Mesendoderm (in vitro differentiated cells): Measurements from ENCODE around the gene SUGCT.
A peak's percentile ranks its signal among the peaks of the same experiment; 100 is the strongest.

ENCODE experiments used
- DNase-seq: peaks from one replicate; pipeline ENCODE4 v3.0.0; 2013
- H2AK5ac ChIP-seq: 2 replicates; pipeline ENCODE4 v1.6.1; 2013; ENCODE audit warnings: low read length, inconsistent platforms
- H2BK120ac ChIP-seq: 2 replicates; pipeline ENCODE4 v1.6.1; 2013; ENCODE audit warnings: low read depth, mild to moderate bottlenecking, low read length, moderate library complexity, mixed read lengths
- H2BK15ac ChIP-seq: replicated peaks from 2 replicates; pipeline ENCODE4 v1.6.1; 2013; ENCODE audit warnings: low read depth, mild to moderate bottlenecking, moderate library complexity
- H2BK5ac ChIP-seq: 2 replicates; pipeline ENCODE4 v1.6.1; 2013; ENCODE audit warnings: low read length, inconsistent platforms
- H3K18ac ChIP-seq: 2 replicates; pipeline ENCODE4 v1.6.1; 2013; ENCODE audit warnings: mild to moderate bottlenecking, low read length, mixed read lengths
- H3K23ac ChIP-seq: one replicate; pipeline ENCODE4 v1.6.1; 2013; ENCODE audit warnings: low read length
- H3K27ac ChIP-seq: 2 replicates; pipeline ENCODE4 v1.5.1; 2013; ENCODE audit warnings: low read depth, mild to moderate bottlenecking, inconsistent platforms, low read length, moderate library complexity
- H3K27me3 ChIP-seq: 2 replicates; pipeline ENCODE4 v1.6.1; 2013; ENCODE audit warnings: low read length, control low read depth, mild to moderate bottlenecking, inconsistent platforms; ENCODE audit not compliant: insufficient read depth, poor library complexity
- H3K36me3 ChIP-seq: 2 replicates; pipeline ENCODE4 v1.6.1; 2013; ENCODE audit warnings: low read length, inconsistent platforms; ENCODE audit not compliant: control insufficient read depth, insufficient read depth
- H3K4ac ChIP-seq: one replicate; pipeline ENCODE4 v1.6.1; 2013; ENCODE audit warnings: low read depth, mild to moderate bottlenecking, low read length, moderate library complexity
- H3K4me1 ChIP-seq: 2 replicates; pipeline ENCODE4 v1.6.1; 2013; ENCODE audit warnings: low read depth, low read length, inconsistent platforms; ENCODE audit not compliant: control insufficient read depth
- H3K4me2 ChIP-seq: 2 replicates; pipeline ENCODE4 v1.6.1; 2013; ENCODE audit warnings: low read length
- H3K4me3 ChIP-seq: 2 replicates; pipeline ENCODE4 v1.5.1; 2013; ENCODE audit warnings: mild to moderate bottlenecking, low read length
- H3K56ac ChIP-seq: one replicate; pipeline ENCODE4 v1.6.1; 2013; ENCODE audit warnings: low read length
- H3K79me1 ChIP-seq: 2 replicates; pipeline ENCODE4 v1.6.1; 2013; ENCODE audit warnings: low read length, inconsistent platforms
- H3K79me2 ChIP-seq: 2 replicates; pipeline ENCODE4 v1.6.1; 2013; ENCODE audit warnings: mild to moderate bottlenecking, low read length; ENCODE audit not compliant: control insufficient read depth, insufficient read depth
- H3K9ac ChIP-seq: 2 replicates; pipeline ENCODE4 v1.6.1; 2013; ENCODE audit warnings: low read length, inconsistent platforms
- H4K5ac ChIP-seq: one replicate; pipeline ENCODE4 v1.6.1; 2013; ENCODE audit warnings: low read length
- H4K8ac ChIP-seq: one replicate; pipeline ENCODE4 v1.6.1; 2013; ENCODE audit warnings: low read depth, mild to moderate bottlenecking, control low read depth, low read length, moderate library complexity
- WGBS: extraction: QIAGEN DNeasy Blood & Tissue Kit; methylation state at CpG from one replicate; pipeline ENCODE4 v1.1.7; 2013; ENCODE audit warnings: low lambda C conversion rate, missing lambda C conversion rate; ENCODE audit not compliant: insufficient coverage; ENCODE audit errors: extremely low coverage; 5-methylcytosine and 5-hydroxymethylcytosine counted together

Gene SUGCT

GRCh38 chr7:40697653-40698052 is 562.8 kb downstream of the SUGCT start:
- Histone ChIP-seq H3K4ac (no peak overlapping the region), H3K27ac (no peak overlapping the region), H3K36me3 (no peaks in the 10 kb centered on the region), H4K8ac (no peak overlapping the region), H3K79me2 (no peaks in the 10 kb centered on the region), H3K4me3 (no peak overlapping the region), H2BK120ac (no peak overlapping the region), H2AK5ac (no peak overlapping the region), H3K18ac (no peak overlapping the region), H3K56ac (no peak overlapping the region), H3K27me3 (no peaks in the 10 kb centered on the region), H4K5ac (no peak overlapping the region), H3K4me2 (no peak overlapping the region), H3K23ac (no peak overlapping the region), H3K9ac (no peak overlapping the region), H2BK5ac (no peak overlapping the region), H3K79me1 (no peaks in the 10 kb centered on the region), H2BK15ac (no peak overlapping the region), H3K4me1 (no peaks in the 10 kb centered on the region)
- DNase-seq: no peak
- WGBS: no CpG with 5 or more reads among the region's 4 CpGs

GRCh38 chr7:40698214-40698920 is 563.6 kb downstream of the SUGCT start:
- Histone ChIP-seq H3K27me3 (no peaks in the 10 kb centered on the region), H2BK15ac (no peak overlapping the region), H3K79me1 (no peaks in the 10 kb centered on the region), H3K4me1 (no peaks in the 10 kb centered on the region), H3K23ac (no peak overlapping the region), H3K4ac (no peak overlapping the region), H2AK5ac (no peak overlapping the region), H3K4me2 (no peak overlapping the region), H3K36me3 (no peaks in the 10 kb centered on the region), H3K56ac (no peak overlapping the region), H3K4me3 (no peak overlapping the region), H2BK120ac (no peak overlapping the region), H4K5ac (no peak overlapping the region), H3K9ac (no peak overlapping the region), H3K79me2 (no peaks in the 10 kb centered on the region), H4K8ac (no peak overlapping the region), H2BK5ac (no peak overlapping the region), H3K27ac (no peak overlapping the region), H3K18ac (no peak overlapping the region)
- no CpG with 5 or more reads among the region's 6 CpGs for WGBS
- DNase-seq: no peak

- H3K56ac ChIP-seq: no peak overlapping the region
- no peak overlapping the region for H2BK120ac ChIP-seq
- DNase-seq: no peak
- no peak overlapping the region for H2BK5ac ChIP-seq
- H3K36me3 ChIP-seq: no peaks in the 10 kb centered on the region
- H2AK5ac ChIP-seq: no peak overlapping the region
- no peak overlapping the region for H3K18ac ChIP-seq
- no peaks in the 10 kb centered on the region for H3K79me2 ChIP-seq
- H4K5ac ChIP-seq: no peak overlapping the region
- H3K4ac ChIP-seq: no peak overlapping the region
- no peak overlapping the region for H3K9ac ChIP-seq
- WGBS: no CpG with 5 or more reads among the region's 1 CpG
- no peak overlapping the region for H2BK15ac ChIP-seq
- H4K8ac ChIP-seq: no peak overlapping the region
- H3K23ac ChIP-seq: no peak overlapping the region
- no peak overlapping the region for H3K27ac ChIP-seq
- H3K4me3 ChIP-seq: no peak overlapping the region
- no peaks in the 10 kb centered on the region for H3K4me1 ChIP-seq
- no peaks in the 10 kb centered on the region for H3K79me1 ChIP-seq
- H3K4me2 ChIP-seq: no peak overlapping the region
- no peaks in the 10 kb centered on the region for H3K27me3 ChIP-seq
Observed at GRCh38 chr7:40698921-40699260, 564.1 kb downstream of the SUGCT start.

- no peak overlapping the region for H3K4ac ChIP-seq
- no peak overlapping the region for H2BK5ac ChIP-seq
- no peak overlapping the region for H3K4me2 ChIP-seq
- no peak overlapping the region for H3K56ac ChIP-seq
- H3K79me1 ChIP-seq: no peaks in the 10 kb centered on the region
- no peak overlapping the region for H3K4me3 ChIP-seq
- no CpG with 5 or more reads among the region's 9 CpGs for WGBS
- DNase-seq: peak; percentile 30
- H3K23ac ChIP-seq: no peak overlapping the region
- H3K27ac ChIP-seq: no peak overlapping the region
- no peak overlapping the region for H3K18ac ChIP-seq
- H4K8ac ChIP-seq: peak overlapping the region; percentile 15
- no peak overlapping the region for H2BK120ac ChIP-seq
- H2AK5ac ChIP-seq: no peak overlapping the region
- no peaks in the 10 kb centered on the region for H3K79me2 ChIP-seq
- H2BK15ac ChIP-seq: no peak overlapping the region
- H3K9ac ChIP-seq: no peak overlapping the region
- no peaks in the 10 kb centered on the region for H3K4me1 ChIP-seq
- H3K27me3 ChIP-seq: no peaks in the 10 kb centered on the region
- no peak overlapping the region for H4K5ac ChIP-seq
- H3K36me3 ChIP-seq: no peaks in the 10 kb centered on the region
Observed at GRCh38 chr7:40700653-40701421, 566.0 kb downstream of the SUGCT start.

GRCh38 chr7:40701836-40702551 is 567.2 kb downstream of the SUGCT start:
- H3K4me3 ChIP-seq: no peak overlapping the region
- no peak overlapping the region for H4K5ac ChIP-seq
- no CpG with 5 or more reads among the region's 3 CpGs for WGBS
- H3K4me2 ChIP-seq: no peak overlapping the region
- H2BK120ac ChIP-seq: no peak overlapping the region
- H3K27ac ChIP-seq: no peak overlapping the region
- no peaks in the 10 kb centered on the region for H3K79me1 ChIP-seq
- H2AK5ac ChIP-seq: no peak overlapping the region
- no peaks in the 10 kb centered on the region for H3K79me2 ChIP-seq
- no peak overlapping the region for H4K8ac ChIP-seq
- H3K18ac ChIP-seq: no peak overlapping the region
- H2BK5ac ChIP-seq: no peak overlapping the region
- H3K9ac ChIP-seq: no peak overlapping the region
- H3K27me3 ChIP-seq: no peaks in the 10 kb centered on the region
- no peak overlapping the region for H3K23ac ChIP-seq
- H3K56ac ChIP-seq: no peak overlapping the region
- H2BK15ac ChIP-seq: no peak overlapping the region
- no peak for DNase-seq
- H3K4me1 ChIP-seq: no peaks in the 10 kb centered on the region
- no peak overlapping the region for H3K4ac ChIP-seq
- H3K36me3 ChIP-seq: no peaks in the 10 kb centered on the region
